ENCODE results near the gene GPR150.

GPR150 gene

DNA sequence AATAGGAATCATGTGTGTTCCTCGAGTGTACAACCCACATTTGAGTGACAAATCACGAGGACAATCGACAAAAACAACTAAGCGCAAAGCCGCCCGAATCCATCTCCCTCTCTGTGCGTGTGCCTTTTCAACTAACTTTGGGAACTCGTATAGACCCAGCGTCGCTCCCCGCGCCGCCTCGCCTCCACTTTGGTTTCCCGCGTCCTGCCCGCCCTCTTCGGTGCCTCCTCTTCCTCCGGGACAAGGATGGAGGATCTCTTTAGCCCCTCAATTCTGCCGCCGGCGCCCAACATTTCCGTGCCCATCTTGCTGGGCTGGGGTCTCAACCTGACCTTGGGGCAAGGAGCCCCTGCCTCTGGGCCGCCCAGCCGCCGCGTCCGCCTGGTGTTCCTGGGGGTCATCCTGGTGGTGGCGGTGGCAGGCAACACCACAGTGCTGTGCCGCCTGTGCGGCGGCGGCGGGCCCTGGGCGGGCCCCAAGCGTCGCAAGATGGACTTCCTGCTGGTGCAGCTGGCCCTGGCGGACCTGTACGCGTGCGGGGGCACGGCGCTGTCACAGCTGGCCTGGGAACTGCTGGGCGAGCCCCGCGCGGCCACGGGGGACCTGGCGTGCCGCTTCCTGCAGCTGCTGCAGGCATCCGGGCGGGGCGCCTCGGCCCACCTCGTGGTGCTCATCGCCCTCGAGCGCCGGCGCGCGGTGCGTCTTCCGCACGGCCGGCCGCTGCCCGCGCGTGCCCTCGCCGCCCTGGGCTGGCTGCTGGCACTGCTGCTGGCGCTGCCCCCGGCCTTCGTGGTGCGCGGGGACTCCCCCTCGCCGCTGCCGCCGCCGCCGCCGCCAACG is at the start of gene GPR150:
GPR150 (plus strand) TSS at position 58 of the 840 bp plus-strand sequence; CDS start at position 247, 189 bp downstream.
- DNase-seq (ENCODE audit: low read depth in 2 of 2): peak; percentile 43 to 56

DNA sequence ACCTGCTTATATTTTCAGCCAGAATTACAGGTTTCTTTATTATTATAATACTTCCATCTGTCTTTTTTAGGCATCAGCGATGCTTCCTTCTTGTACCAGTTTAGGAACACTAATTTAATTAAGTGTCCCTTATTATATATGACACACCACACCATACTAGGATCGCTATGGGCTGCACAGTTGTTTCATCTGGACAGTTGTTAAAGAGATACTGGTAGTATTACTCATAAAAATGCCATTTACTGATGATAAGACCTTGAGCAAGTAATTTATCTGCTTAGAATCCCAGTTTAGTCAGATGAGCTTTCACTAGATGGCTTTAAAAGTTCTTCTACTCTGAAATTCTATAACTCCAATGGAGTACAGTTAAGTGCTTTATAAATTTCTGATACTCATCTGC is 47.9 kb upstream of the GPR150 start:
- no peak for DNase-seq (ENCODE audit: low read depth in 2 of 2)

DNA sequence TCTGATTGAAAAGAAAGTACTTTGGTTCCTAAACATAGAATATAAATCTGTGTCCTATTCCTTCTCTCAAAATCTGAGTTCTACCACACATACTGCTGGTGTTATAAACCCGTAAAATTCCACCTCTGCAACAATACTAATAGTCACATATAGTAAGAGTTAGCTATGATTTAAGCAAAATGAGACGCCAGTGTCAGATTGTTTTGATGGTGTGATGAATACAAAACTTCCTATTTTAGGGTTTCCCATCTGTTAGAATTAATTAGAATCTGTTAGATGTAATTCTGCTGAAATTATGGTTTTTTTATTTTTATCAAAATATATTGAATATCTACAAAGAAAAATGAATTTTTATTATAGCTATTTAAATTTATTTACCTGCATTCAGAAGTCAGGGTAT is 38.3 kb upstream of the GPR150 start:
- no peak for DNase-seq (ENCODE audit: low read depth in 2 of 2)

DNA sequence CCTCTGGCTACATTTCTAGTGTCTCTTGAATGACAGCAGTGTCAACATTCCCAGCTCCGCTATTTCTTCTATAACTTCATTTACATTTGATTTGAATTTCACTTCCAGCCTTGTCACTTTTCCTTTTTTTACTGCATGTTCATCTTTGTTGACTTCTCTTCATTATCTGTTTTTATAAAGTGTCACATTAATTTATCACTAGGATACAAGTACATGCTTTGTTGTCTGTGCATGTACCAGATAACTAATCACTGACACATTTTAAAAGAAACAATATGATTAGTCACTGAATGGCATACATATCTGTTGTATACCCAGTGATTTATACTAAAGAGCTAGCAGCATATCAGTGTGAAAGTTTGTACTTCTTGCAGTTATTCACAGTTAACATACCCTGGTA is 35.9 kb upstream of the GPR150 start:
- DNase-seq (ENCODE audit: low read depth in 2 of 2): no peak

DNA sequence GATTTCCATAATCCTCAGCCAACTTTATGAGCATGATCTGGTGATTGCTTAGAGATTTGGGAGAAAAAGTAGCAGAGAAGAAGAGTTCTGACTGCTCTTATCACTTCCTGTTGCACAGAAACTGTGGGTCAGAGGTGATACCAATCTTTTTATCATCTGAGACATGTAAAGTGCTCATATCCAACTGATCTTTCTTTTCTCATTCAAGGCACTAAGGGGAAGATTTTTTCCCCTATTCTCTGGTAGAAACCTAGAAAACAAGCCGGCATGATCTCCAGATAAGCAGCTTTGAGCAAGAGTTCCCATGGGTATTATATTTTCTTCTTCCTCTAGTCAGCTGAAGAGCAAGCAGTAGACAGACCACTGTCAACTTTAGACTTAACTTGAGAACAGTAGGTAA is 29.0 kb upstream of the GPR150 start:
- DNase-seq (ENCODE audit: low read depth in 2 of 2): no peak

DNA sequence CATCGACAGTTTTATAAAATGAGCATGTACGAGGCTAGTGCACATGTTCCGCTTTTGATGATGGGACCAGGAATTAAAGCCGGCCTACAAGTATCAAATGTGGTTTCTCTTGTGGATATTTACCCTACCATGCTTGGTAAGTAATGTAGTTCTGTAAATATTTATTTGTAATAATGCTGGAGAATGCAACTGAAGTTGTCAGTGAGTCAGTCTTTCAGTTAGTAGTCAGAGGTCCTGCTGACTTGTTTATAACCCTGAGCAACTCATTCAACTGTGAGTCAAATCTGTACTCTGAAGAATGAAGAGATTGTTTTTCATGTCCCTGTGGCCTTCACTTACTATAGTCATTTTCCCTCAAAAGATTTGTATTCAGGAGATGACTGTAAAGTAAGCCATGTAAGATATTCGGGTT is 28.4 kb upstream of the GPR150 start:
- DNase-seq (ENCODE audit: low read depth in 2 of 2): no peak

DNA sequence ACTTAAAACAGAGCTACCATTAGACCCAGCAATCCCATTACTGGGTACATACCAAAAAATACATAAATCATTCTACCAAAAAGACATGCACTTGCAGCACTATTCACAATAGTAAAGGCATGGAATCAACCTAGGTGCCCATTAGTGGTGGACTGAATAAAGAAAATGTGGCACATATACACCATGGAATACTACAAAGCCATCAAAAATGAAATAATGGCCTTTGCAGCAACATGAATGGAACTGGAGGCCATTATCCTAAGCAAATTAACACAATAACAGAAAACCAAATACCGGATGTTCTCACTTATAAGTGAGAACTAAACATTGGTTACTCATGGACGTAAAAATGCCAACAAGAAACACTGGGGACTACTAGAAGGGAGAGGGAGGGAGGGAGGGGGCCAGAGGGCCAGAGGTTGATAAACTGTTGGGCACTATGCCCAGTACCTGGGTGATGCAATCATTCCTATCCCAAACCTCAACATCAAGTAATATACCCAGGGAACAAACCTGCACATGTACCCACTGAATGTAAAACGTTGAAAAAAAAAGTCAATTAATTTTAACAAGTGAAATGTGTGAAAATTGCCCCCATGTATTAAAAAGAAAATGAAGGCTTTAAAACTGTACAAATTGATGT is 24.5 kb upstream of the GPR150 start:
- no peak for DNase-seq (ENCODE audit: low read depth in 2 of 2)

DNA sequence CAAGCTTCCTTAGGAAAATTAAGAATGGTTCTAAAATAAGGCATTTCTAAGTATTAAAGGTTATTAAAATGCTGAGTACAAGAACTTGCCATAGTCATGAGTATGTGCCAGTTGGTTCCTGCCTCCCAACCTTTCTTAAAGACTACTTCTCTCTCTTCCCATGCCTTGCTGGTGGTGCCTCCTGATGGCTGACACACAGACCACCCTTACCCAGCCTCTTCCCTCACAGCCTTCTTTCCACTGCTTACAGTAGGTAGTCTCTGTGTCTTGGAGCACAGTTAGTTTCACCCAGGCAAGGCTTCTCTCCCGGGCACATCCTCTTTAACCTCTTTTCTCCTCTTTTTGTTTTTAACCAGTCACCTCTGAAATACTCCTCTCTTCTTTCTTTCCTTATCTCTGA is 20.6 kb upstream of the GPR150 start:
- DNase-seq (ENCODE audit: low read depth in 2 of 2): no peak

DNA sequence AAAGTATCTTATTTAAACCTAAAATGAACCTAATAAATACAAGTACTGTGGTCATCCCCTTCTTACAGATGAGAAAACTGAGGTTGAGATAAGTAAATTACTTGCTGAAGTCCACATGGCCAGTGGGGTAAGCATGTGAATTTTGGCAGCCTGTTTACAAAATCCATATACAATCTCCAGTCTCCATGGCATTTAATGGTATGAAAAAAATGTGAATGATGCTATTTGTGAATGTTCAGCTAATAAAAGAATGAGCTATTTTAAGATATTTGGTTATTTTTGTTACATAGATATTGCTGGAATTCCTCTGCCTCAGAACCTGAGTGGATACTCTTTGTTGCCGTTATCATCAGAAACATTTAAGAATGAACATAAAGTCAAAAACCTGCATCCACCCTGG is 19.3 kb upstream of the GPR150 start:
- no peak for DNase-seq (ENCODE audit: low read depth in 2 of 2)

DNA sequence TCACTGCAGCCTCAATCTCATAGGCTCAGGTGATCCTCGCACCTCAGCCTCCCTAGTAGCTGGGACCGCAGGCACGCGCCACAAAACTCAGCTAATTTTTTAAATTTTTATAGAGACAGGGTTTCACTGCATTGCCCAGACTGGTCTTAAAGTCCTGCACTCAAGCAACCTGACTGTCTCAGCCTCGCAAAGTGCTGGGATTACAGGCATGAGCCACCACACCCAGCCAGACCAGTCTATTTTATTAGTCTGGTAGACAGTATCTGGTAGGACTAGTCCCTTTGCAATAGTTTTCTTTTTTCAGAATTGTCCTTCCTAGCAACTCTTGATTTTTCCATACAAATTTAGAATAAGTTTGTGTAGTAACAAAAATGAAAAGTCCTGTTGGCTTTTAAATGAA is 14.1 kb upstream of the GPR150 start:
- DNase-seq (ENCODE audit: low read depth in 2 of 2): no peak

DNA sequence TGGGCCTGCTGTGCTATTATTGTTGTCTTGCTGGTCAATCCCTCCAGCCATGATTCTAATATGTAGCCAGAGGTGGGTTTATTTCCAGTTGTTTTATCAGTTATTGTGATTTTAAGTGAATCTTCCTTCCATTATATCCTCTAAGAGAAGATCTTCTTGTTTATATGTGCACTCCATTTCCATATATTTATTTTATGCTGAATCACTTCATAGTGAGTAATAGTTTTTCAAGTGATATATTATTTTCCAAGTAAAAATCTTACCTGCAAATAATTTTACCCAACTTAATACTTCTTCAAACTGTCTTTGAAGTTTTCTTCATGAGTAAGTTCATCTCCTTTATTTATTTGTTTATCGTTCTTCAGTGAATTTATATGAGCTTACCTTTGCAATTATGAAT is 13.5 kb upstream of the GPR150 start:
- no peak for DNase-seq (ENCODE audit: low read depth in 2 of 2)

DNA sequence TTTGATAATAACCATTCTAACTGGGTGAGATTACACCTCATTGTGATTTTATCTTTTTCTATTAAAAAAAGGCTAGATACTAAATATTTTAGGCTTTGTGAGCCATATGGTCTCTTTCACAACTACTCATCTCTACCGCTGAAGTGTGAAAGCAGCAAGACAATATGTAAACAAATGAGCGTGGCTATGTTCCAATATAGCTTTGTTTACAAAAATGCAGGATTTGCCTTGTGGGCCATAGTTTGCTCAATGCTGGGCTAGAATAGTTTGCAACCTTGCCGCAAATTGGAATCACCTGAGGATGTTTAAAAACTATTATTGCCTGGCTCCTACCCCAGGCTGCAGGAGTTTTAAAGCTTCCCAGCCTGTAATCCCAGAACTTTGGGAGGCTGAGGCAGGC is 10.2 kb upstream of the GPR150 start:
- no peak for DNase-seq (ENCODE audit: low read depth in 2 of 2)

DNA sequence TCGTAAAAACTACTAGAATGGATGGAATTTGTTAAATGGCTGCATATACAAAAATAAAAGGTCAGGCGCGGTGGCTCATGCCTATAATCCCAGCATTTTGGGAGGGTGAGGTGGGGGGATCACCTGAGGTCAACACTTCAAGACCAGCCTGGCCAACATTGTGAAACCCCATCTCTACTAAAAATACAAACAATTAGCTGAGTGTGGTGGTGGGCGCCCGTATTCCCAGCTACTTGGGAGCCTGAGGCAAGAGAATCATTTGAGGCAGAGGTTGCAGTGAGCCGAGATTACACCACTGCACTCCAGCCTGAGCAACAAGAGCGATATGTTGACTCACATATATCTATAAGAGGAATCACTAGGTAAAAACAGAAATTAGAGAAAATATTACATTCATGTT is 9.3 kb upstream of the GPR150 start:
- DNase-seq (ENCODE audit: low read depth in 2 of 2): no peak

DNA sequence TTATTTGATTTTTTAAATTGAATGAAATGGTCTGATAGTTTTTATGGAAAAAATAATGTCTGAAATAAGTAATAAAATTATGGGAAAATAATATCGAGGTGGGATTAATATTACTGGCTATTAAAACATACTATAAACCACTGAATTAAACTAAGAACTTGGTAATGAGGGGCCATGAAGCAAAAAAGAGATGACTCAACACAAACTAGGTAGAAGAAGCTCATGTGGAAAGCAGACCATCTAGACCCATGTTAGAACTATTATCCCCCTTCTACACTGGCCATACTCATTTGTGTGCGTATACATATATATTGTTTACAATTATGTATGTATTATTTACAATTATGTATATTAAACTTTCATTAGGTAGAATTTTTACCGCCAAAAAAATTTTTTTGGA is 8.5 kb upstream of the GPR150 start:
- no peak for DNase-seq (ENCODE audit: low read depth in 2 of 2)

DNA sequence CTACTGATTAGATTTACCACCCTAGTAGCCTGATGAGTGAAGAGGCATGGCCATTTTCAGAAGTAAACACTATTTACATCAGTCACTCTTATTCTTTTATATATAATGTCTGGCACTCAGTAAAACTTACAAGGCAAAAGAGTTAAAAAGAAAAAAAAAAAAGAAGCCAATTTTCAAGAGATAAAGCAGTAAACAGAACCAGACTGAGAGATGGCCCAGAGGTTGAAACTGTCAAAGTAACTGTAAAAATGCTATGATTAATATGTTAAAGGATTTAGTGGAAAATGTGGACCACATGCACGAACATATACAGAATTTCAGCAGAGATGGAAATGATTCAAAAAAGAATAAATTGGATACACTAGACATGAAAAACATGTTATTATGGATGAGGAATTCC is 6.4 kb upstream of the GPR150 start:
- no peak for DNase-seq (ENCODE audit: low read depth in 2 of 2)

DNA sequence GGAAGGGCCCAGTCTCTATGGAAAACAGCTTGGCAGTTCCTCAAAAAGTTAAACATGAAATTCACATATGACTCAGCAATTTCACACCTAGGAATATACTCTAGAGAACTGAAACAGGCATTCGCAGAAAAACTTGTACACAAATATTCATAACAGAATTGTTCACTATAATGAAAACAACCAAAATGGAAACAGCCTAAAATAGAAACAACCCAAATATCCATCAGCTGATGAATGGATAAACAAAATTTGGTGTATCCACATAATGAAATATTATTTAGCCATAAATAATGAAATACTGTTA is 4.8 kb upstream of the GPR150 start:
- DNase-seq (ENCODE audit: low read depth in 2 of 2): no peak

DNA sequence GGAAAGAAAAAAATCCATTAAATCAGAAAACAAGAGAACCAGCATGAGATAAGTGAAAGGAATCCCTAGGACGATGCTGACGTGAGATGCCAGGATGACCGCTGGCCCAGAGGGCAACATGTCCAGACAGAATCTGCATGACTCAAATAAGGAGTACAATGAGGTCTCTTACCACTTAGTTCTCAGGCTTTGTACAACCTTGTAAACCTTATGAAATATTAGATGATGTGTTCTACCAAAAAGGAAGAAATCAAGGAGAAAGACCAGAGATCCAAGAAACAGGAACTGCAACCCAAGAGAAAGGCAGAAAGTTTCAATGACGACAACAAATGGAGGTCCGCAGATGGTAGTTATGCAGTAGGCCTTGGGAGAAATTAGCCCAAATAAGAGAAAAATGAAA is 2.8 kb upstream of the GPR150 start:
- DNase-seq (ENCODE audit: low read depth in 2 of 2): no peak

DNA sequence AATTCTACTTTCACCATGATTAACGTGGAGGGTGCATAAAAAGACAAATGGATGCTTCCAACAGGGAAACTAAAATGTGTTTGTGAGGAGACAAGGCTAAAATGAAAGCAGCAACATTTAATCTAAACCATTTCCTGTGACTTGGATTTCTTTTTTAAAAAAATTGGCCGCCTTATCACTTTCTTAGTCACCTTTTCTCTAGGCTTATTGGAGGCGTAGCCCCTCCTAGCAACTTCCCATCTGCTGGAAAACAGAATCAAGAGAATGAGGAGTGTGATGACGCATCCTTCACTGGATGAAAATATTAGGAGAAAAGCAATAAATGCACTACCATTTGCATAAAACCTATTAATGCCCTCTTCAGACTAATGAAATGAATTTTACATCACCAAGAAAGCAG is 791 bp upstream of the GPR150 start:
- no peak for DNase-seq (ENCODE audit: low read depth in 2 of 2)

DNA sequence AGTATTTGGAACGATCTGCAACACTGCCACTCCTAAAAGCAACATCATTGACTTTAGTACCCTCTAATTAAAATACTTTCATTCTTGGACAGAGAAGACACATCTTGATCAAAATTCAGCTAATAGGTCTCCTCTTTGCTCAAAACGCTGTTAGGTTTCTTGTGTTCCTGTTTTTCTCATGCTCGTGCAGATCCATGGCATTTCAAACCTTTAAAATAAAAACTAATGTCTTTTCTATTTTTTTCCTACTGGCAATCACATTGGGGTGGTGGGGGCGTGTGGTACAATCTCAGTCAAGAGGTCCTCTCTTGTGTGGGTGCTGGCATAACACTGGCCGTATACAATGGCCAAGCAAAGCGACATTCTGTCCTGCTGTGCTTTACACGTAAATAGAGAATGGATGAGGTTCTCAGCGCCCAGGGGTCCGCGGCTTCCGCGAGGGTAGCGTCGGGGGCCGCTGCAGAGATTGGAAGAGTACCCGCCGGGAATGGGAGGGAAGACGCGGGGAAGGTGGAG is 315 bp upstream of the GPR150 start:
- no peak for DNase-seq (ENCODE audit: low read depth in 2 of 2)

DNA sequence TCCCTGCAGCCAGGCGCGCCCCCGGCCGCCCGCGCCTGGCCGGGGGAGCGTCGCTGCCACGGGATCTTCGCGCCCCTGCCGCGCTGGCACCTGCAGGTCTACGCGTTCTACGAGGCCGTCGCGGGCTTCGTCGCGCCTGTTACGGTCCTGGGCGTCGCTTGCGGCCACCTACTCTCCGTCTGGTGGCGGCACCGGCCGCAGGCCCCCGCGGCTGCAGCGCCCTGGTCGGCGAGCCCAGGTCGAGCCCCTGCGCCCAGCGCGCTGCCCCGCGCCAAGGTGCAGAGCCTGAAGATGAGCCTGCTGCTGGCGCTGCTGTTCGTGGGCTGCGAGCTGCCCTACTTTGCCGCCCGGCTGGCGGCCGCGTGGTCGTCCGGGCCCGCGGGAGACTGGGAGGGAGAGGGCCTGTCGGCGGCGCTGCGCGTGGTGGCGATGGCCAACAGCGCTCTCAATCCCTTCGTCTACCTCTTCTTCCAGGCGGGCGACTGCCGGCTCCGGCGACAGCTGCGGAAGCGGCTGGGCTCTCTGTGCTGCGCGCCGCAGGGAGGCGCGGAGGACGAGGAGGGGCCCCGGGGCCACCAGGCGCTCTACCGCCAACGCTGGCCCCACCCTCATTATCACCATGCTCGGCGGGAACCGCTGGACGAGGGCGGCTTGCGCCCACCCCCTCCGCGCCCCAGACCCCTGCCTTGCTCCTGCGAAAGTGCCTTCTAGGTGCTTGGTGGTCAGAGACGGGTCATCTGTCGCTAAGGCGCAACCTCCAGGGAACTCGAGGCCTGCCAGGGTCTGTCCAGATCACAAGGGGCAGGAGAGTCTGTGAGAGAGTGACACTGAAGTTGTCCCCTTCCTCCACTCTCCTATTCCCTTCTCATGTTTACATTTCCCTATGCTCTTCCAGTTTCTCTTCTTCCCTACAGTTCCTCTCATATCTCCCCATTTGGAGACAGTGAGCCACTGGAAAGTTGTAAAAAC is 1.3 kb downstream of the GPR150 start:
- DNase-seq (ENCODE audit: low read depth in 2 of 2): peak; percentile 32 to 37

DNA sequence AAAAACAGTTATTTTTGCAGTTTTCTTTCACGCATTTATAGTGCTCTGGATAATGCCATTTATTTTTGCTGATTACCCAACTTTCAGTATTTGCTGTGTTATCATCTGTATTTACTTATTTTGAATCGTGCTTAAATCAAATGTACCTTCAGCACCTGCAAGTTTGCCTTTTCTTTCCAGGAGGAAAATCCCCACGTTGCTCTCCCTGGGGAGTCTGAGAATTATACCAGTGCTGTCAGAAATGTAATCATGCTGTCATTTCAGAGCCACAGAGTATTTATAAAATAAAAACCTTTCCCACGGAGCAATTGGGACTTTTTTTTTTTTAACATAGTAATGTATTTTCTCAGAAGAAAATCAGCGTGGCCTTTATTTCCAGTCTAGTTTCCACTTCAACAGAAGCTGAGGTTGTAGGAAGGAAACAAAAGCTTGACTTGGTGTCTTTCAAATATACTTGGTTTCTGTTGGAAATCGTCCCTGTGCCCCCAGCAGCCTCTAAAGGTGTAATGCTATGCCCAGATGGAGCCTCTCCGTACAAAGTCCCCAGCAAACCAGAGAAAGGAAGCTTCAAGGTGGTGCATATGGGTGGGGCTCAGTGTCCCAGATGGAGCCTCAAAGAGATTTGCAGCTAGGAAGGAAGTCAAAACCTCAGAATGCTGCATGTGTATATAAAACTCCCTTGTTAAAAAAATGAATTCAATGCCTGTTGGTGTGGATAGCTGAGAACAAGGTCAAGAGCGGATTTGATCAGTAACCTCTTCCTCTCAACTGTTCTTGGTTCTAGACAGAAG is 2.1 kb downstream of the GPR150 start:
- DNase-seq (ENCODE audit: low read depth in 2 of 2): no peak

DNA sequence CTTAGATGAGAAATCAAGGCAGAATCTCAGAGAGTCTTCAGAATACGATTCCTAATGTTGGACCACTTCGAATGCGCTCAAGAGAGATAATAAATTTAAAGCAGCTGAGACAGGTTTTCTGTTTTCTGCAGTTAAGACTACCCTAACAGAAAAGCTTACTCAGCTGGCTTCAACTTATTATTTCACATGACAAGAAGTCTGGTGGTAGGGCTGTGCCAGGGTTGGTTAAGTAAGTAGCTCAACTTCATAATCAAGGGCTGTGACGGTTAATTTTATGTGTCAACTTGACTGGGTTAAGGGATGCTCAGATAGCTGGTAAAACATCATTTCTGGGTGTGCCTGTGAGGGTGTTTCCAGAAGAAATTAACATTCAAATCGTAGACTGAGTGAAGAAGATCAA is 3.8 kb downstream of the GPR150 start:
- DNase-seq (ENCODE audit: low read depth in 2 of 2): no peak
